Thoracic aorta (tissue), 2 donors: ENCODE results near the gene OSBPL2. TPM values are rescaled to one million over a fixed set of nuclear protein-coding genes. Genes with fewer than 3 reads are reported as not detected.

Experiments
- ATAC-seq: fragments of 150-250 bp; one replicate; pipeline ENCODE4 v1.8.0; 2017; ENCODE audit warnings: low read depth; ENCODE audit not compliant: insufficient number of reproducible peaks, low FRiP score
- DNase-seq: peaks from one replicate; pipeline ENCODE4 v3.0.0-alpha.2; 2020; ENCODE audit warnings: low spot score
- H3K27ac ChIP-seq, 2 donors: fragments of 200-600 bp; sonication (generic); 1 replicate in 1 of 2; 2 replicates in 1 of 2; pipeline ENCODE4 v1.5.1; 2016; ENCODE audit warnings: mild to moderate bottlenecking in 2 of 2, moderate library complexity in 2 of 2
- H3K27me3 ChIP-seq: fragments of 200-600 bp; sonication (generic); replicated peaks from 2 replicates; pipeline ENCODE4 v1.6.0; 2016; ENCODE audit warnings: mild to moderate bottlenecking; ENCODE audit not compliant: insufficient read depth
- H3K36me3 ChIP-seq: fragments of 200-600 bp; sonication (generic); one replicate; pipeline ENCODE4 v1.5.1; 2016
- H3K4me1 ChIP-seq, 2 donors: fragments of 200-600 bp; sonication (generic); 1 replicate in 1 of 2; 2 replicates in 1 of 2; pipeline versions ENCODE4 v1.5.1 to v1.6.0; 2016; ENCODE audit warnings: low read depth in 2 of 2, mild to moderate bottlenecking in 1 of 2; ENCODE audit not compliant: control insufficient read depth in 1 of 2
- H3K4me3 ChIP-seq: fragments of 200-600 bp; sonication (generic); 2 replicates; pipeline ENCODE4 v1.5.1; 2016; ENCODE audit warnings: mild to moderate bottlenecking
- H3K9me3 ChIP-seq: fragments of 200-600 bp; sonication (generic); 2 replicates; pipeline ENCODE4 v1.5.1; 2016
- CTCF ChIP-seq: fragments of 200-600 bp; sonication (generic); IDR thresholded peaks from one replicate; pipeline ENCODE4 v1.5.1; 2019; ENCODE audit warnings: antibody characterized with exemption
- total RNA-seq, 2 donors: library from RNA; depleted of rRNA; stranded (reverse); fragments of >200 nt; gene quantifications; one replicate each; pipeline versions ENCODE4 v1.1.0 to v1.2.3, GENCODE V29; 2016

Gene OSBPL2
- total RNA-seq, 2 donors from 2014 or later, result 48.5 to 58.5 TPM

DNA sequence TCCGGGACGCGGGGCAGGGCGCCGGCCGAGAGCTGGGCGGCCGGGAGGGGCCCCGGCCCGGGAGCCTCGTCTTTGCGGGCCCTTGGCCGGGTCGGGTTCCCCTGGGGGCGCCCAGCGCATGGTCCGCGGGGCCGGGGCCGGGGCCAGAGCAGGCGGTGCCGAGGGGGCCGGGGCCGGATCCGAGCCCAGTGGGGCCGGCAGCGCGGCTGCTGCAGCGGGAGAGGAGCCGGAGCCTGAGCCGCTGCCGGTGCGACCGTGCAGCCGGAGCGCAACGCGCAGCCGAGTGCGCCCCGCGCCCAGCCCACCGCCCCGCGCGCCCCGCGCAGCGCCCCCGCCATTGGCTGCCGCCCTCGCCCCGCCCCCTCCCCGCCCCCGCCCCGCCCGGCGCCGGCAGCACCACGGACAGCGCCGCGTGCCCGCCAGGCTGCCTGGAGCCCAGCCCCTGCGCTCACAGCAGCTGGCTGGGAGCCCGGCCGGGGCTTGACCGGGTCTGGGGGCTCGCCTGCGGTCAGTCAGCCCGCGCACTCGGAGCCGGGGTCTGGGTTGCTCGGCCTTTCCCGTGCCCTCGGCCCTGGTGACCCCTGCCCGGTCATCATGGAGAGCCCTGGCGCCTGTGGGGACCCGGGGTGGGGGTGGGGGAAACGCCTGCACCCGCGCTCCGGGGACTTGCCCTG lies 18.2 kb upstream of the OSBPL2 start, which contains the start of gene HRH3:
HRH3 (minus strand) TSS at position 287 of the 674 bp plus-strand sequence. CDS start 308 bp downstream, outside the sequence.
- peaks cover 32% of the 10 kb centered on the region for H3K27me3 ChIP-seq
- no peak within 1 kb of the TSS for H3K27ac ChIP-seq
- H3K9me3 ChIP-seq, result no peaks in the 10 kb centered on the region
- H3K4me1 ChIP-seq, result peaks cover 9 to 14% of the 10 kb centered on the region in 2 donors
- DNase-seq (no peak), ATAC-seq (no peak)
- TF ChIP-seq CTCF, result no peak
- H3K36me3 ChIP-seq, result no peaks in the 10 kb centered on the region
- H3K4me3 ChIP-seq, result peak within 1 kb of the TSS; percentile 14

DNA sequence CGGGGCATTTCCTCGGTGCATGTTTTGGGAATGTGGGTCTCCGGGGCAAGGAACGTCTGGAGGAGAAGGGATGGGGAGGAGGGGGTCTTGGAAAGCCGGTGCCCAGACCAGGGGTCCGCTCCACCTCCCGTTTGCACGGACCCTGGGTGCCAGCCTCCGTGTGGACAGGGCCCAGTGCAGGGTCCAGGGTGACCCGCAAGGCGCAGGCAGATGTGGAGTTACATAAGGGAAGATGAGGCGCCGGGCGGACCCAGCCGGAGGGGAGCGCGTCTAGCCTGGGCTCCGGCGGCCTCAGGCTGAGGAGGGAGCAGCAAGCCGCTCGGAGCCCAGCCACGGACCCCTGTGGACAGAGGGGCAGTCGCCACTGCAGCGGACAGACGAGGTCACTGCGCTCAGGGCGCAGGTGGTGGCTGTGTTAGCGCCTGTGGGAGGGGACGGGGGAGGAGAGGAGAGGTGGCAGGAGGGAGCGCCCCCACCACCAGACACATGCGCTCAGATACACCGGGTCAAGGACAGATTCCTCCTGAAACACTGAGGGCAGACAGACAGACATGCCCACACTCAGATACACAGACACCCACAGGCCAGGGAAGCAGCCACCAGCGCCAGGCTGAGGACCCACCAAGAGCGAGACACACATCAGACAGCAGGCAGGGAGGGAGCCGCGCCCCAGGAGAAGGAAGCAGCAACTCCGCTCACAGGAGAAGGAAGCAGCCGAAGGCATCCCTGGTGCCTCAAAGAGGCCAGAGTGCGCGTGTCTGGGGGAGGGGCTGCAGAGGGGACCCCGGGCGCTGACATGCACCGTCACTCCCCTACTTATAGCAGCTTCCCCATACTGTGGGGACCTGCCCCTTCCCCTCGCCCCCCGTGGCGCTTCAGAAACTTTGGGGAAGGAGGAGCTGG lies 17.4 kb upstream of the OSBPL2 start:
- H3K36me3 ChIP-seq, result no peaks in the 10 kb centered on the region
- no peak overlapping the region for H3K4me3 ChIP-seq
- no peak for TF ChIP-seq CTCF
- no peak overlapping the region for H3K27ac ChIP-seq
- peaks cover 32% of the 10 kb centered on the region for H3K27me3 ChIP-seq
- ATAC-seq (no peak), DNase-seq (no peak)
- H3K4me1 ChIP-seq, result peaks cover 9 to 14% of the 10 kb centered on the region in 2 donors
- no peaks in the 10 kb centered on the region for H3K9me3 ChIP-seq

GRCh38 chr20:62222266-62222850 lies 16.0 kb upstream of the OSBPL2 start:
- H3K27me3 ChIP-seq, result peaks cover 32% of the 10 kb centered on the region
- no peaks in the 10 kb centered on the region for H3K36me3 ChIP-seq
- no peak for DNase-seq
- H3K27ac ChIP-seq, result no peak overlapping the region
- H3K4me1 ChIP-seq, result peaks cover 9 to 14% of the 10 kb centered on the region in 2 donors
- no peaks in the 10 kb centered on the region for H3K9me3 ChIP-seq
- H3K4me3 ChIP-seq, result no peak overlapping the region
- no peak for ATAC-seq
- TF ChIP-seq CTCF, result no peak

- Histone ChIP-seq H3K27ac (no peak overlapping the region), H3K27me3 (peaks cover 30% of the 10 kb centered on the region), H3K9me3 (no peaks in the 10 kb centered on the region), H3K4me3 (no peak overlapping the region), H3K36me3 (no peaks in the 10 kb centered on the region), H3K4me1 (peaks cover 9 to 14% of the 10 kb centered on the region in 2 donors)
- TF ChIP-seq CTCF, result no peak
- ATAC-seq, result no peak
- no peak for DNase-seq
Measured at GRCh38 chr20:62222972-62223371, 15.3 kb upstream of the OSBPL2 start.

DNA sequence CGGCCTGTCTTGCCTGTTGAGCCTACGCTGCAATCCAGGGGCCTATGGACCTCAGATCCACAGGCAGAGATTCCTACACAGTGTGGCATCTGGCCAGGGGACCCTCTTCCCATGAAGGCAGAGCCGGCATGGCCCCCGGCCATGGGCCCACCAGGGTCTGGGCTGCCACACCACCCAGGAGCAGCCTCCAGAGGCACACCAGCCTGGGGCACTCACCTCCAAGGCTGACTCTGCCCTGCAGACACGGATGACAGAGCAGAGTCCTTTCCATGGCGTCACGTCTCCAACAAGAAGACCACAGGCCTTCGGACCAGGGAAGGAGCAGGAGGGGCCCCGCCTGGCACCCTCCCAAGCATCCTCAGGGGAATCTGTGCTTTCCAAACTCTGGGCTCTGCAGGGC lies 14.8 kb upstream of the OSBPL2 start:
- no peak for TF ChIP-seq CTCF
- DNase-seq (no peak), ATAC-seq (no peak)
- peaks cover 9 to 14% of the 10 kb centered on the region in 2 donors for H3K4me1 ChIP-seq
- no peaks in the 10 kb centered on the region for H3K9me3 ChIP-seq
- no peak overlapping the region for H3K4me3 ChIP-seq
- no peaks in the 10 kb centered on the region for H3K36me3 ChIP-seq
- H3K27ac ChIP-seq, result no peak overlapping the region
- peaks cover 25% of the 10 kb centered on the region for H3K27me3 ChIP-seq
